GM12878 (cell line): ENCODE data around the gene GTF2F2. TPM values are rescaled to one million over a fixed set of nuclear protein-coding genes. Genes with fewer than 3 reads are reported as not detected.

Experiments used
- ATAC-seq: fragments of 200-7000 bp; cut with Tn5 transposase; 3 replicates; pipeline ENCODE4 v1.9.1; 2020; ENCODE audit warnings: mild to moderate bottlenecking, moderate library complexity
- BruUV-seq: library from RNA; stranded (reverse); fragments of 400-500 nt; replicated peaks from 2 replicates; lab custom pipeline; 2021; lab: Mats Ljungman, UMichigan
- CTCF ChIA-PET: fragments of 300-600 bp; sonication (Branson Sonifier 250); formaldehyde crosslinking; extraction: SDS; loops from one replicate; lab custom pipeline; 2021; ENCODE audit warnings: inconsistent platforms; lab: Yijun Ruan, JAX
- POLR2A ChIA-PET: fragments of 350-600 bp; formaldehyde crosslinking; extraction: SDS; loops from one replicate; lab custom pipeline; 2021; ENCODE audit warnings: inconsistent platforms; lab: Charles Lee
- RAD21 ChIA-PET: fragments of 300-600 bp; sonication (Branson Sonifier 250); formaldehyde crosslinking; loops from one replicate; lab custom pipeline; 2023; ENCODE audit warnings: antibody characterized with exemption; ENCODE audit not compliant: unreplicated experiment; lab: Charles Lee
- SMC1A ChIA-PET: fragments of 300-600 bp; sonication (Branson Sonifier 250); formaldehyde crosslinking; loops from one replicate; lab custom pipeline; 2023; ENCODE audit not compliant: unreplicated experiment, uncharacterized antibody; lab: Charles Lee
- DNase-seq: peaks from one replicate; pipeline ENCODE4 v3.0.0-alpha.2; 2011; ENCODE audit warnings: low read depth, low spot score
- FAIRE-seq: peaks from 3 replicates; lab custom pipeline; 2011; peaks lifted over from hg19 to GRCh38; lab: Jason Lieb, UNC
- H2AFZ ChIP-seq: 2 replicates; pipeline ENCODE4 v1.6.0; 2011; ENCODE audit warnings: low read depth, low read length, control low read depth; ENCODE audit not compliant: control insufficient read depth
- H3K27ac ChIP-seq: 2 replicates; pipeline ENCODE4 v1.5.1; 2011; ENCODE audit warnings: control low read depth; ENCODE audit not compliant: control insufficient read depth, insufficient read depth
- H3K27me3 ChIP-seq, 2 experiments: replicated peaks in 1 of 2; 2 replicates each; pipeline versions ENCODE4 v1.6.0 to v1.6.1; 2011; ENCODE audit warnings: low read length in 1 of 2; ENCODE audit not compliant: control insufficient read depth in 2 of 2, insufficient read depth in 2 of 2
- H3K36me3 ChIP-seq, 2 experiments: 2 replicates each; pipeline ENCODE4 v1.5.1; 2011; ENCODE audit warnings: low read length in 1 of 2; ENCODE audit not compliant: control insufficient read depth in 2 of 2, insufficient read depth in 2 of 2
- H3K4me1 ChIP-seq: 2 replicates; pipeline ENCODE4 v1.6.1; 2011; ENCODE audit warnings: mild to moderate bottlenecking, low read length, moderate library complexity, mixed read lengths; ENCODE audit not compliant: control insufficient read depth, insufficient read depth
- H3K4me2 ChIP-seq: 2 replicates; pipeline ENCODE4 v1.6.0; 2011; ENCODE audit warnings: control low read depth; ENCODE audit not compliant: control insufficient read depth, insufficient read depth
- H3K4me3 ChIP-seq: fragments of 200-600 bp; sonication (generic); 2 replicates; pipeline ENCODE4 v1.5.1; 2016
- H3K79me2 ChIP-seq: 2 replicates; pipeline ENCODE4 v1.6.0; 2011; ENCODE audit warnings: low read length; ENCODE audit not compliant: control insufficient read depth, insufficient read depth
- H3K9ac ChIP-seq: 2 replicates; pipeline ENCODE4 v1.8.0; 2011; ENCODE audit warnings: low read length, control low read depth, mixed read lengths; ENCODE audit not compliant: control insufficient read depth, insufficient read depth
- H3K9me3 ChIP-seq: replicated peaks from 3 replicates; pipeline ENCODE4 v1.5.1; 2011; ENCODE audit warnings: mild to moderate bottlenecking, low read length; ENCODE audit not compliant: control insufficient read depth, insufficient read depth
- H4K20me1 ChIP-seq: 2 replicates; pipeline ENCODE4 v1.6.0; 2011; ENCODE audit not compliant: control insufficient read depth, insufficient read depth
- FOXM1 ChIP-seq: IDR thresholded peaks from 2 replicates; pipeline ENCODE4 v1.6.1; 2012; ENCODE audit warnings: low read depth, mild to moderate bottlenecking, inconsistent platforms, low read length, moderate library complexity
- MEF2A ChIP-seq: IDR thresholded peaks from 2 replicates; pipeline ENCODE4 v1.6.1; 2011; ENCODE audit warnings: low read depth, mild to moderate bottlenecking, low read length, moderate library complexity; ENCODE audit not compliant: insufficient read depth
- RELB ChIP-seq: fragments of 450-650 bp; IDR thresholded peaks from 2 replicates; pipeline ENCODE4 v1.6.1; 2017; ENCODE audit warnings: low read depth, mild to moderate bottlenecking, moderate library complexity
- WGBS: methylation state at CpG from one replicate; pipeline ENCODE4 v1.1.6; 2016; ENCODE audit warnings: low lambda C conversion rate; ENCODE audit not compliant: insufficient replicate concordance, insufficient coverage; ENCODE audit errors: missing lambda C conversion rate; 5-methylcytosine and 5-hydroxymethylcytosine counted together
- in situ Hi-C: fragments of 300-500 bp; cut with MboI; formaldehyde crosslinking; loops from 9 replicates; pipeline ENCODE4 v1.14.3; 2018; ENCODE audit warnings: mixed read lengths
- intact Hi-C: fragments of 100-400 bp; cut with micrococcal nuclease; formaldehyde crosslinking; loops from one replicate; pipeline ENCODE4 v1.14.2; 2022; ENCODE audit not compliant: unreplicated experiment
- polyA plus RNA-seq, 11 experiments: library from polyadenylated mRNA; depleted of rRNA in 4 of 11; unstranded in 6 of 11; stranded (reverse) in 5 of 11; fragments of >200 nt; fragmentation: Nextera tagmentation in 4 of 11; fragmentation: Illumina TruSeq in 1 of 11; extraction: Ambion mirVana in 4 of 11; extraction: Trizol in 1 of 11; gene quantifications; 1 replicate in 1 of 11; 2 replicates in 10 of 11; pipeline versions ENCODE4 v1.2.1 to v1.2.3, GENCODE V29; 2011 to 2016; ENCODE audit warnings: inconsistent platforms in 2 of 11, missing spikeins in 2 of 11, low read depth in 1 of 11
- total RNA-seq, 4 experiments: library from RNA; depleted of rRNA in 3 of 4; stranded (reverse); fragments of >200 nt in 3 of 4; fragmentation: Illumina TruSeq in 1 of 4; extraction: Trizol in 1 of 4; gene quantifications; 2 replicates each; pipeline versions ENCODE4 v1.2.1 to v1.2.3, GENCODE V29; 2013 to 2021
- TF ChIP-seq, protein P1 (sequence below): IDR thresholded peaks from 2 replicates; pipeline ENCODE4 v1.6.1; 2011; ENCODE audit warnings: low read depth, mild to moderate bottlenecking, low read length, moderate library complexity, borderline replicate concordance; ENCODE audit errors: extremely low read depth
- TF ChIP-seq, protein P2 (sequence below): fragments of 450-650 bp; IDR thresholded peaks from 2 replicates; pipeline ENCODE4 v1.6.1; 2018; ENCODE audit warnings: borderline replicate concordance, mild to moderate bottlenecking; ENCODE audit not compliant: partially characterized antibody

The GTF2F2 gene
- total and polyA plus RNA-seq, 10 of the 15 experiments (the other 5 are each of a cell fraction or from before 2014, with no cell fraction given), result 14.5 to 30.8 (median 22.6) TPM

- H3K4me2 ChIP-seq, result no peak overlapping the region
- H2AFZ ChIP-seq, result no peak overlapping the region
- no peaks in the 10 kb centered on the region for H4K20me1 ChIP-seq
- H3K9me3 ChIP-seq, result no peaks in the 10 kb centered on the region; the same call in 2 of the 3 replicates
- SMC1A ChIA-PET, result no interaction called here
- WGBS, result 98% methylated on average over 3 of the region's 3 CpGs
- POLR2A ChIA-PET, result no interaction called here
- no peaks in the 10 kb centered on the region for H3K27me3 ChIP-seq
- FAIRE-seq (no peak), DNase-seq (no peak), ATAC-seq (no peak)
- intact Hi-C loops (no loop called here), in situ Hi-C loops (loop anchor here (5.0 kb wide), 1 partner anchor 231 kb away; no protein-coding TSS in a partner anchor)
- RAD21 ChIA-PET, result interaction anchor here (7.0 kb wide), 1 partner anchor 231 kb away, joined by 63 read pairs; no protein-coding TSS in a partner anchor
- H3K9ac ChIP-seq, result no peak overlapping the region
- no peak overlapping the region for H3K4me3 ChIP-seq
- no peak overlapping the region for H3K27ac ChIP-seq
- H3K36me3 ChIP-seq, result peaks cover 0 to 4% of the 10 kb centered on the region in 2 experiments; a peak in 1 of 4 replicates
- BruUV-seq, result no TSS peak
- CTCF ChIA-PET, result interaction anchor here (7.2 kb wide), 1 partner anchor 231 kb away, joined by 127 read pairs; no protein-coding TSS in a partner anchor
- no peaks in the 10 kb centered on the region; the same call in 1 of the 2 replicates for H3K4me1 ChIP-seq
- TF ChIP-seq, protein P1, sequence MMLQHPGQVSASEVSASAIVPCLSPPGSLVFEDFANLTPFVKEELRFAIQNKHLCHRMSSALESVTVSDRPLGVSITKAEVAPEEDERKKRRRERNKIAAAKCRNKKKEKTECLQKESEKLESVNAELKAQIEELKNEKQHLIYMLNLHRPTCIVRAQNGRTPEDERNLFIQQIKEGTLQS, result no peak
- TF ChIP-seq RELB, result no peak
- TF ChIP-seq, protein P2, sequence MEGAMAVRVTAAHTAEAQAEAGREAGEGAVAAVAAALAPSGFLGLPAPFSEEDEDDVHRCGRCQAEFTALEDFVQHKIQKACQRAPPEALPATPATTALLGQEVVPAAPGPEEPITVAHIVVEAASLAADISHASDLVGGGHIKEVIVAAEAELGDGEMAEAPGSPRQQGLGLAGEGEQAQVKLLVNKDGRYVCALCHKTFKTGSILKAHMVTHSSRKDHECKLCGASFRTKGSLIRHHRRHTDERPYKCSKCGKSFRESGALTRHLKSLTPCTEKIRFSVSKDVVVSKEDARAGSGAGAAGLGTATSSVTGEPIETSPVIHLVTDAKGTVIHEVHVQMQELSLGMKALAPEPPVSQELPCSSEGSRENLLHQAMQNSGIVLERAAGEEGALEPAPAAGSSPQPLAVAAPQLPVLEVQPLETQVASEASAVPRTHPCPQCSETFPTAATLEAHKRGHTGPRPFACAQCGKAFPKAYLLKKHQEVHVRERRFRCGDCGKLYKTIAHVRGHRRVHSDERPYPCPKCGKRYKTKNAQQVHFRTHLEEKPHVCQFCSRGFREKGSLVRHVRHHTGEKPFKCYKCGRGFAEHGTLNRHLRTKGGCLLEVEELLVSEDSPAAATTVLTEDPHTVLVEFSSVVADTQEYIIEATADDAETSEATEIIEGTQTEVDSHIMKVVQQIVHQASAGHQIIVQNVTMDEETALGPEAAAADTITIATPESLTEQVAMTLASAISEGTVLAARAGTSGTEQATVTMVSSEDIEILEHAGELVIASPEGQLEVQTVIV, result no peak
- TF ChIP-seq MEF2A, result no peak
- no peak for TF ChIP-seq FOXM1
- no peaks in the 10 kb centered on the region for H3K79me2 ChIP-seq
Observed at GRCh38 chr13:45278096-45278645, 157.9 kb downstream of the GTF2F2 start.
